Kidney epithelial cell (primary cell): ENCODE results near the gene NFAT5. TPM values are rescaled to one million over a fixed set of nuclear protein-coding genes. Genes with fewer than 3 reads are reported as not detected.

Source experiments
- DNase-seq: peaks from one replicate; pipeline ENCODE4 v3.0.0-alpha.2; 2010; ENCODE audit warnings: low read depth
- H3K27me3 ChIP-seq: 2 replicates; pipeline ENCODE4 v1.6.0; 2011; ENCODE audit warnings: low read length; ENCODE audit not compliant: control insufficient read depth, insufficient read depth
- H3K36me3 ChIP-seq: 2 replicates; pipeline ENCODE4 v1.5.1; 2011; ENCODE audit warnings: low read length; ENCODE audit not compliant: control insufficient read depth, insufficient read depth
- H3K4me3 ChIP-seq: 2 replicates; pipeline ENCODE4 v1.5.1; 2011; ENCODE audit warnings: low read depth, mild to moderate bottlenecking, control low read depth, low read length
- CTCF ChIP-seq: IDR thresholded peaks from 2 replicates; pipeline ENCODE4 v1.5.1; 2011; ENCODE audit warnings: mild to moderate bottlenecking, moderate library complexity, low read length, control low read depth, inconsistent platforms; ENCODE audit not compliant: insufficient read depth, poor library complexity, severe bottlenecking
- total RNA-seq: library from RNA; depleted of rRNA; stranded (reverse); fragments of >200 nt; gene quantifications from 2 replicates; pipeline ENCODE4 v1.2.3, GENCODE V29; 2015

NFAT5 gene
- total RNA-seq, 1 donor from 2014 or later = 29.1 TPM

- H3K27me3 ChIP-seq = no peaks in the 10 kb centered on the region
- no peaks in the 10 kb centered on the region for H3K36me3 ChIP-seq
- no peak for DNase-seq
- TF ChIP-seq CTCF = no peak
- no peak overlapping the region for H3K4me3 ChIP-seq
Observed at GRCh38 chr16:69672998-69673713, 107.4 kb downstream of the NFAT5 start.

- no peak for DNase-seq
- Histone ChIP-seq H3K4me3 (no peak overlapping the region), H3K36me3 (no peaks in the 10 kb centered on the region), H3K27me3 (no peaks in the 10 kb centered on the region)
- TF ChIP-seq CTCF = no peak
Observed at GRCh38 chr16:69680358-69680757, 114.6 kb downstream of the NFAT5 start.

- Histone ChIP-seq H3K36me3 (peaks cover under 1% of the 10 kb centered on the region), H3K4me3 (no peak overlapping the region), H3K27me3 (no peaks in the 10 kb centered on the region)
- no peak for TF ChIP-seq CTCF
- no peak for DNase-seq
Observed at GRCh38 chr16:69688589-69688988, 122.8 kb downstream of the NFAT5 start.

GRCh38 chr16:69691980-69692911 is 126.5 kb downstream of the NFAT5 start:
- Histone ChIP-seq H3K27me3 (no peaks in the 10 kb centered on the region), H3K36me3 (peaks cover 2% of the 10 kb centered on the region), H3K4me3 (no peak overlapping the region)
- DNase-seq = no peak
- no peak for TF ChIP-seq CTCF

- H3K36me3 ChIP-seq = peaks cover 2% of the 10 kb centered on the region
Observed at GRCh38 chr16:69693916-69694315, 128.2 kb downstream of the NFAT5 start.

More at GRCh38 chr16:69693916-69694315, 128.2 kb downstream of the NFAT5 start:
- H3K4me3 ChIP-seq = no peak overlapping the region
- DNase-seq = no peak
- no peak for TF ChIP-seq CTCF
- no peaks in the 10 kb centered on the region for H3K27me3 ChIP-seq
